K562 (cell line): ENCODE measurements around the gene RBM20. TPM values are rescaled to one million over a fixed set of nuclear protein-coding genes. Genes with fewer than 3 reads are reported as not detected.

Experiments
- CAMTA2 ChIP-seq: fragments of 250-450 bp; sonication (Bioruptor Pico); conservative IDR thresholded peaks from 2 replicates; pipeline ENCODE4 v1.5.1; 2022
- COPS2 ChIP-seq: fragments of 450-650 bp; conservative IDR thresholded peaks from 2 replicates; pipeline ENCODE4 v1.6.1; 2016; ENCODE audit warnings: mild to moderate bottlenecking, moderate library complexity
- CREM ChIP-seq: IDR thresholded peaks from 2 replicates; pipeline ENCODE4 v1.6.1; 2014; ENCODE audit warnings: antibody characterized with exemption, low read depth
- DLX4 ChIP-seq: fragments of 250-450 bp; sonication (Bioruptor Pico); IDR thresholded peaks from 2 replicates; pipeline ENCODE4 v1.6.1; 2021; ENCODE audit warnings: mild to moderate bottlenecking
- ELF2 ChIP-seq: fragments of 250-450 bp; sonication (Bioruptor Pico); IDR thresholded peaks from 2 replicates; pipeline ENCODE4 v1.5.0; 2021; ENCODE audit warnings: mild to moderate bottlenecking
- FOXJ3 ChIP-seq: sonication (generic); formaldehyde crosslinking; IDR thresholded peaks from 2 replicates; pipeline ENCODE4 v1.4.0; 2020; ENCODE audit warnings: mild to moderate bottlenecking, missing genetic modification reagents
- FOXK2 ChIP-seq, 2 experiments: fragments of 450-650 bp; IDR thresholded peaks in 1 of 2; conservative IDR thresholded peaks in 1 of 2; 2 replicates each; pipeline ENCODE4 v1.6.1; 2016; ENCODE audit warnings: low read depth in 2 of 2, mild to moderate bottlenecking in 1 of 2
- HBP1 ChIP-seq: fragments of 450-650 bp; formaldehyde crosslinking; IDR thresholded peaks from 2 replicates; pipeline ENCODE4 v1.4.0; 2022; ENCODE audit warnings: missing genetic modification characterization
- HMBOX1 ChIP-seq: sonication (generic); IDR thresholded peaks from 2 replicates; pipeline ENCODE4 v1.6.1; 2016
- MAFF ChIP-seq: IDR thresholded peaks from 2 replicates; pipeline ENCODE4 v1.6.1; 2012; ENCODE audit warnings: low read length, improper control_type of control experiment
- MAZ ChIP-seq, 2 experiments: fragments of 450-650 bp in 1 of 2; sonication (generic) in 1 of 2; formaldehyde crosslinking; IDR thresholded peaks in 1 of 2; conservative IDR thresholded peaks in 1 of 2; 2 replicates each; pipeline versions ENCODE4 v1.4.0 to v1.5.0; 2020; ENCODE audit warnings: mild to moderate bottlenecking in 1 of 2, missing genetic modification reagents in 1 of 2
- MCM7 ChIP-seq, 2 experiments: fragments of 450-650 bp; IDR thresholded peaks; 2 replicates each; pipeline ENCODE4 v1.6.1; 2016 to 2018
- RBM14 ChIP-seq: fragments of 200-400 bp; formaldehyde crosslinking; IDR thresholded peaks from 2 replicates; pipeline ENCODE4 v1.6.1; 2018; ENCODE audit warnings: low read depth, mild to moderate bottlenecking, low read length, moderate library complexity, borderline replicate concordance; ENCODE audit not compliant: insufficient read depth
- SIX5 ChIP-seq, 2 experiments: IDR thresholded peaks; 2 replicates each; pipeline ENCODE4 v1.6.1; 2011; ENCODE audit warnings: low read length in 2 of 2, borderline replicate concordance in 1 of 2, low read depth in 1 of 2, mild to moderate bottlenecking in 1 of 2, moderate library complexity in 1 of 2; ENCODE audit not compliant: insufficient read depth in 1 of 2
- TRIM24 ChIP-seq, 2 experiments: fragments of 450-650 bp; IDR thresholded peaks; 2 replicates each; pipeline ENCODE4 v1.6.1; 2016
- U2AF1 ChIP-seq: fragments of 200-400 bp; formaldehyde crosslinking; optimal IDR thresholded peaks from 2 replicates; pipeline ENCODE3; 2017; ENCODE audit warnings: mild to moderate bottlenecking, low read depth, low read length, moderate library complexity
- ZBTB34 ChIP-seq: fragments of 250-450 bp; sonication (Bioruptor Pico); IDR thresholded peaks from 2 replicates; pipeline ENCODE4 v1.8.0; 2021; ENCODE audit warnings: mild to moderate bottlenecking, moderate library complexity
- ZFP1 ChIP-seq: fragments of 450-650 bp; formaldehyde crosslinking; IDR thresholded peaks from 2 replicates; pipeline ENCODE4 v1.4.0; 2020; ENCODE audit warnings: mild to moderate bottlenecking, mixed read lengths
- ZHX1 ChIP-seq: fragments of 150-350 bp; conservative IDR thresholded peaks from 2 replicates; pipeline ENCODE4 v1.6.1; 2014; ENCODE audit warnings: low read length
- ZNF12 ChIP-seq: sonication (generic); formaldehyde crosslinking; IDR thresholded peaks from 2 replicates; pipeline ENCODE4 v1.4.0; 2020; ENCODE audit warnings: mild to moderate bottlenecking, missing genetic modification reagents
- ZNF121 ChIP-seq: sonication (generic); formaldehyde crosslinking; conservative IDR thresholded peaks from 2 replicates; pipeline ENCODE4 v1.8.0; 2022; ENCODE audit warnings: missing genetic modification reagents
- ZNF124 ChIP-seq: sonication (generic); formaldehyde crosslinking; IDR thresholded peaks from 2 replicates; pipeline ENCODE4 v1.8.1; 2022; ENCODE audit warnings: missing genetic modification reagents
- ZNF24 ChIP-seq: fragments of 450-650 bp; IDR thresholded peaks from 2 replicates; pipeline ENCODE4 v1.6.1; 2016
- polyA plus RNA-seq, 8 experiments: library from polyadenylated mRNA; depleted of rRNA in 4 of 8; stranded (reverse) in 5 of 8; unstranded in 3 of 8; fragments of >200 nt; fragmentation: Nextera tagmentation in 2 of 8; fragmentation: Illumina TruSeq in 1 of 8; extraction: Ambion mirVana in 2 of 8; extraction: Trizol in 1 of 8; gene quantifications; 2 replicates each; pipeline versions ENCODE4 v1.2.1 to v1.2.3, GENCODE V29; 2011 to 2014; ENCODE audit warnings: inconsistent platforms in 1 of 8, missing spikeins in 1 of 8
- total RNA-seq, 7 experiments: library from RNA; depleted of rRNA in 6 of 7; stranded (reverse); fragments of >200 nt in 6 of 7; fragmentation: Illumina TruSeq in 2 of 7; extraction: Trizol in 2 of 7; gene quantifications; 2 replicates each; pipeline versions ENCODE4 v1.2.1 to v1.2.3, GENCODE V29; 2011 to 2021; ENCODE audit warnings: low replicate concordance in 1 of 7

RBM20 gene
- total and polyA plus RNA-seq, 9 of the 15 experiments (the other 6 are each of a cell fraction or from before 2014, with no cell fraction given) = 0.63 to 5.7 (median 3.2) TPM

- TF ChIP-seq COPS2 = no peak
- peak; percentile 90 to 92 for TF ChIP-seq FOXK2 (conservative IDR thresholded peaks at IDR 0.05 in 1 of 2, IDR thresholded peaks at IDR 0.05 in 1 of 2; ENCODE audit: low read depth in 2 of 2)
- TF ChIP-seq ZFP1 = no peak
- TF ChIP-seq HMBOX1 = no peak
- TF ChIP-seq ZNF24 = no peak
- no peak for TF ChIP-seq ZHX1
- no peak for TF ChIP-seq ZNF121 (CRISPR knock-in tag)
- TF ChIP-seq CAMTA2 (CRISPR knock-in tag) = no peak
- no peak for TF ChIP-seq DLX4
- TF ChIP-seq ZNF124 (CRISPR knock-in tag) = no peak
- TF ChIP-seq SIX5 (IDR thresholded peaks at IDR 0.05; ENCODE audit: borderline replicate concordance in 1 of 2, insufficient read depth in 1 of 2, low read depth in 1 of 2, low read length in 2 of 2) = no peak
- TF ChIP-seq FOXJ3 (CRISPR knock-in tag) = no peak
- no peak; the same call in 1 of the 2 replicates for TF ChIP-seq MAFF
- TF ChIP-seq CREM = peak; percentile 58; the same call in 1 of the 2 replicates
- peak; percentile 83 to 87; a peak in 3 of 4 replicates for TF ChIP-seq TRIM24 (IDR thresholded peaks at IDR 0.05)
- TF ChIP-seq RBM14 = no peak
- TF ChIP-seq ZNF12 = no peak
- no peak for TF ChIP-seq HBP1 (CRISPR knock-in tag)
- TF ChIP-seq ELF2 (CRISPR knock-in tag) = no peak
- TF ChIP-seq U2AF1 = no peak
- no peak for TF ChIP-seq MCM7 (IDR thresholded peaks at IDR 0.05)
- no peak for TF ChIP-seq ZBTB34 (CRISPR knock-in tag)
- 0 out of 4 replicates have a peak, but pooled peaks of 1 of the 2 experiments have one; percentile 10 for TF ChIP-seq MAZ (CRISPR knock-in tag; conservative IDR thresholded peaks at IDR 0.05 in 1 of 2, IDR thresholded peaks at IDR 0.05 in 1 of 2)
These were observed 214.3 kb downstream of the RBM20 start (continued) for GRCh38 chr10:110858297-110858934.
